ENCODE measurements around the gene PANK3.

The PANK3 gene

GRCh38 chr5:168531987-168532864 is 46.9 kb downstream of the PANK3 start:
- H3K27ac ChIP-seq (ENCODE audit: low read length): no peak overlapping the region
- H3K4me1 ChIP-seq (ENCODE audit: low read length): no peaks in the 10 kb centered on the region
- no peak overlapping the region for H3K4me3 ChIP-seq (ENCODE audit: low read length)
- DNase-seq: no peak
- H3K79me2 ChIP-seq (ENCODE audit: low read length): no peaks in the 10 kb centered on the region
- no peaks in the 10 kb centered on the region for H4K20me1 ChIP-seq (ENCODE audit: insufficient read depth, low read length)
- no peaks in the 10 kb centered on the region for H3F3A ChIP-seq (ENCODE audit: insufficient read depth, low read length)
- H3K9ac ChIP-seq (ENCODE audit: low read length): no peak overlapping the region
- H3K36me3 ChIP-seq (replicated peaks; ENCODE audit: insufficient read depth, low read length): no peaks in the 10 kb centered on the region
- H2AFZ ChIP-seq (ENCODE audit: low read length): no peak overlapping the region
- TF ChIP-seq EZH2phosphoT487 (IDR thresholded peaks at IDR 0.05; ENCODE audit: low read length): no peak
- no peak for TF ChIP-seq CTCF (IDR thresholded peaks at IDR 0.05; ENCODE audit: low read length)
- no peak for TF ChIP-seq EZH2 (optimal IDR thresholded peaks at IDR 0.05; ENCODE audit: low read depth, low read length)
- no peaks in the 10 kb centered on the region for H3K27me3 ChIP-seq (replicated peaks; ENCODE audit: insufficient read depth, low read length)
- H3K9me3 ChIP-seq (replicated peaks; ENCODE audit: insufficient read depth, low read length): no peaks in the 10 kb centered on the region
- H3K9me2 ChIP-seq (replicated peaks; ENCODE audit: insufficient read depth, low read length): no peaks in the 10 kb centered on the region
- H3K4me2 ChIP-seq (ENCODE audit: low read depth, low read length): no peak overlapping the region

GRCh38 chr5:168531191-168531590 is 48.0 kb downstream of the PANK3 start:
- Histone ChIP-seq H3F3A (ENCODE audit: insufficient read depth, low read length) (no peaks in the 10 kb centered on the region), H3K79me2 (ENCODE audit: low read length) (no peaks in the 10 kb centered on the region), H3K9me2 (replicated peaks; ENCODE audit: insufficient read depth, low read length) (no peaks in the 10 kb centered on the region), H3K4me3 (ENCODE audit: low read length) (no peak overlapping the region), H3K4me1 (ENCODE audit: low read length) (no peaks in the 10 kb centered on the region), H4K20me1 (ENCODE audit: insufficient read depth, low read length) (no peaks in the 10 kb centered on the region), H3K4me2 (ENCODE audit: low read depth, low read length) (no peak overlapping the region), H3K27ac (ENCODE audit: low read length) (no peak overlapping the region), H3K36me3 (replicated peaks; ENCODE audit: insufficient read depth, low read length) (no peaks in the 10 kb centered on the region), H3K9me3 (replicated peaks; ENCODE audit: insufficient read depth, low read length) (no peaks in the 10 kb centered on the region), H2AFZ (ENCODE audit: low read length) (no peak overlapping the region), H3K9ac (ENCODE audit: low read length) (no peak overlapping the region), H3K27me3 (replicated peaks; ENCODE audit: insufficient read depth, low read length) (no peaks in the 10 kb centered on the region)
- no peak for DNase-seq
- no peak for TF ChIP-seq EZH2 (optimal IDR thresholded peaks at IDR 0.05; ENCODE audit: low read depth, low read length)
- no peak for TF ChIP-seq EZH2phosphoT487 (IDR thresholded peaks at IDR 0.05; ENCODE audit: low read length)
- TF ChIP-seq CTCF (IDR thresholded peaks at IDR 0.05; ENCODE audit: low read length): no peak

GRCh38 chr5:168530621-168531150 is 48.5 kb downstream of the PANK3 start:
- Histone ChIP-seq H3K79me2 (ENCODE audit: low read length) (no peaks in the 10 kb centered on the region), H3K4me1 (ENCODE audit: low read length) (no peaks in the 10 kb centered on the region), H3K9me2 (replicated peaks; ENCODE audit: insufficient read depth, low read length) (no peaks in the 10 kb centered on the region), H3K27ac (ENCODE audit: low read length) (no peak overlapping the region), H3K4me3 (ENCODE audit: low read length) (no peak overlapping the region), H4K20me1 (ENCODE audit: insufficient read depth, low read length) (no peaks in the 10 kb centered on the region), H2AFZ (ENCODE audit: low read length) (no peak overlapping the region), H3K4me2 (ENCODE audit: low read depth, low read length) (no peak overlapping the region), H3K27me3 (replicated peaks; ENCODE audit: insufficient read depth, low read length) (no peaks in the 10 kb centered on the region), H3K36me3 (replicated peaks; ENCODE audit: insufficient read depth, low read length) (no peaks in the 10 kb centered on the region), H3K9me3 (replicated peaks; ENCODE audit: insufficient read depth, low read length) (no peaks in the 10 kb centered on the region), H3F3A (ENCODE audit: insufficient read depth, low read length) (no peaks in the 10 kb centered on the region), H3K9ac (ENCODE audit: low read length) (no peak overlapping the region)
- TF ChIP-seq CTCF (IDR thresholded peaks at IDR 0.05; ENCODE audit: low read length) (no peak), EZH2 (optimal IDR thresholded peaks at IDR 0.05; ENCODE audit: low read depth, low read length) (no peak), EZH2phosphoT487 (IDR thresholded peaks at IDR 0.05; ENCODE audit: low read length) (no peak)
- DNase-seq: no peak

All from MM.1S (cell line).